ENCODE results near the gene SPIB.
A peak's percentile ranks its signal among the peaks of the same experiment; 100 is the strongest.
"Not testable (repeated sequence)": the region's sequence is repeated elsewhere in the genome, so short reads cannot be mapped to it uniquely, and the experiment has no call there.

The SPIB gene

GRCh38 chr19:50435221-50435620 is 16.5 kb downstream of the SPIB start:
- no peak for DNase-seq (ENCODE audit: low read depth in 2 of 3, low spot score in 2 of 3)

- DNase-seq (ENCODE audit: low read depth in 2 of 3, low spot score in 2 of 3): no peak
Observed at GRCh38 chr19:50435627-50436026, 16.9 kb downstream of the SPIB start.

- no peak for DNase-seq (ENCODE audit: low read depth in 2 of 3, low spot score in 2 of 3)
Observed at GRCh38 chr19:50437862-50438449, 19.2 kb downstream of the SPIB start.

GRCh38 chr19:50439130-50439529 is 20.4 kb downstream of the SPIB start:
- DNase-seq (ENCODE audit: low read depth in 2 of 3, low spot score in 2 of 3): not testable (repeated sequence)

- no peak for DNase-seq (ENCODE audit: low read depth in 2 of 3, low spot score in 2 of 3)
Observed at GRCh38 chr19:50444059-50444458, 25.3 kb downstream of the SPIB start.

GRCh38 chr19:50447053-50447452 is 28.3 kb downstream of the SPIB start:
- no peak for DNase-seq (ENCODE audit: low read depth in 2 of 3, low spot score in 2 of 3)

GRCh38 chr19:50447750-50448149 is 29.0 kb downstream of the SPIB start:
- DNase-seq (ENCODE audit: low read depth in 2 of 3, low spot score in 2 of 3): no peak

GRCh38 chr19:50449236-50449899 is 30.6 kb downstream of the SPIB start:
- DNase-seq (ENCODE audit: low read depth in 2 of 3, low spot score in 2 of 3): no peak

- no peak for DNase-seq (ENCODE audit: low read depth in 2 of 3, low spot score in 2 of 3)
Observed at GRCh38 chr19:50450369-50451222, 31.9 kb downstream of the SPIB start.

GRCh38 chr19:50451223-50451534 is 32.4 kb downstream of the SPIB start:
- no peak for DNase-seq (ENCODE audit: low read depth in 2 of 3, low spot score in 2 of 3)

- DNase-seq (ENCODE audit: low read depth in 2 of 3, low spot score in 2 of 3): no peak
Observed at GRCh38 chr19:50453243-50453642, 34.5 kb downstream of the SPIB start.

- DNase-seq (ENCODE audit: low read depth in 2 of 3, low spot score in 2 of 3): no peak
Observed at GRCh38 chr19:50455992-50456391, 37.3 kb downstream of the SPIB start.

GRCh38 chr19:50457300-50457699 is 38.6 kb downstream of the SPIB start:
- no peak for DNase-seq (ENCODE audit: low read depth in 2 of 3, low spot score in 2 of 3)

- DNase-seq (ENCODE audit: low read depth in 2 of 3, low spot score in 2 of 3): no peak
Observed at GRCh38 chr19:50458396-50459066, 39.8 kb downstream of the SPIB start.

GRCh38 chr19:50459067-50459456 is 40.3 kb downstream of the SPIB start:
- DNase-seq (ENCODE audit: low read depth in 2 of 3, low spot score in 2 of 3): no peak

GRCh38 chr19:50459638-50460037 is 40.9 kb downstream of the SPIB start:
- DNase-seq (ENCODE audit: low read depth in 2 of 3, low spot score in 2 of 3): no peak

- no peak for DNase-seq (ENCODE audit: low read depth in 2 of 3, low spot score in 2 of 3)
Observed at GRCh38 chr19:50460161-50460765, 41.5 kb downstream of the SPIB start.

GRCh38 chr19:50461066-50461875 is 42.5 kb downstream of the SPIB start:
- DNase-seq (ENCODE audit: low read depth in 2 of 3, low spot score in 2 of 3): peak; percentile 23 to 43 (median 38)

GRCh38 chr19:50462970-50463369 is 44.2 kb downstream of the SPIB start:
- DNase-seq (ENCODE audit: low read depth in 2 of 3, low spot score in 2 of 3): no peak

- DNase-seq (ENCODE audit: low read depth in 2 of 3, low spot score in 2 of 3): no peak
Observed at GRCh38 chr19:50464348-50464747, 45.6 kb downstream of the SPIB start.

- DNase-seq (ENCODE audit: low read depth in 2 of 3, low spot score in 2 of 3): no peak
Observed at GRCh38 chr19:50465000-50465399, 46.3 kb downstream of the SPIB start.

Data from activated CD8-positive, alpha-beta memory T cell treated with anti-CD3 and anti-CD28 coated beads for 48 hours (primary cell).